Renal cortical epithelial cell (primary cell): ENCODE data around the gene LCN1. TPM values are rescaled to one million over a fixed set of nuclear protein-coding genes. Genes with fewer than 3 reads are reported as not detected.

ENCODE experiments used
- DNase-seq: peaks from one replicate; pipeline ENCODE4 v3.0.0-alpha.2; 2011; ENCODE audit warnings: low read depth
- total RNA-seq: library from RNA; depleted of rRNA; stranded (reverse); fragments of >200 nt; gene quantifications from 2 replicates; pipeline ENCODE4 v1.2.3, GENCODE V29; 2014

The LCN1 gene
- total RNA-seq, 1 donor from 2014 or later, result not detected

DNA sequence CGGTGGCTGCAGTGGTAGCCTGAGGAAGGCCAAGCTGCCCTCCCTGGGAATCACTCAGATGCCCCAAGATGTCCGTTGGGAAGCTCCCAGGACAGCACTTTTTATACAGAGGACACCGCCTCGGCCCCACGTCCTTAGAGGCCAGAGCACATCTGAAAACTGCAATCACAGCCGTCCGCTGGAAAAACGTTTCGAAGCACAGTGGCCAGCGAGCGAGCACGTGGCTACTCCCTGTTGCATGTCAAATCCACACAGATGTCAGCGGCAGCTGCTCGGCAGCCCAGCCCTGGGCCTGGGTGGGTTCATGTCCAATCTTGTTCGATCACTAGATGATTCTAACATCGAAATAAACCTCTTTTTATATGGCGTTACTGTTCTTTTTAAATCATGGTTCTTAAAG, 32.7 kb upstream of the LCN1 start:
- no peak for DNase-seq

DNA sequence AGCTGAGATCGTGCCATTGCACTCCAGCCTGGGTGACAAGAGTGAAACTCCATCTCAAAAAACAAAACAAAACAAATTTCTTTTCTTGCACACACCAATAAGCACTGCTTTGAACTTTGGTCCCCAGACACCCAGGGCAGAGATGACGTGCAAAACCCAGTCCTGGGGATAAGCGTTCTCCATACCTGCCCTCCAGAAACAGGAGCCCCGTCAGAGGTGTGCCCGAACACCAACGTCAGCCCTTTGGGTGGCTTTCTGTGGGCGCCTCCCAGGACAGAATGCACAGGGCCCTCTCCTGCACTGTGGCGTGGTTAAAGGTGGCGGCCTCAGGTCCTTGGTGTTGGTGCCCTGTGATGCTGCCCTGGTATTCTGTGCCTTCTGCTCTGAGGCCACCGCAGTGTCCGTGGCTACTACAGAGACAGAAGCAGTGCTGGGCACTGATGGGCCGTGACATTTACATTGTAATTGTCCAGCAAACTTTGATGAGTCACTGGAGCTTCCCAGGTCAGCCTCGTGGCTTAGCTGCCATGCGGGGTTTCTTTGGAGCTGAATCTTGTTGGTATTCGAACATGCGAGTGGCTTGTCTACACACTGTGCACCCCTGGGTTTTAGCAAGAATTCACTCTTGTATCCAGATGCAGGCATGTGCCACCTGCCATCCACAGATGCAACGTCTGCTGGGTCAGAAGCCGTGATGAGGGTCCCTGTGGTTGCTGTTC, 31.9 kb upstream of the LCN1 start:
- peak; percentile 29 for DNase-seq

- no peak for DNase-seq
Measured at GRCh38 chr9:135490166-135490870, 30.9 kb upstream of the LCN1 start.

- DNase-seq, result no peak
Measured at GRCh38 chr9:135490980-135491464, 30.2 kb upstream of the LCN1 start.

DNA sequence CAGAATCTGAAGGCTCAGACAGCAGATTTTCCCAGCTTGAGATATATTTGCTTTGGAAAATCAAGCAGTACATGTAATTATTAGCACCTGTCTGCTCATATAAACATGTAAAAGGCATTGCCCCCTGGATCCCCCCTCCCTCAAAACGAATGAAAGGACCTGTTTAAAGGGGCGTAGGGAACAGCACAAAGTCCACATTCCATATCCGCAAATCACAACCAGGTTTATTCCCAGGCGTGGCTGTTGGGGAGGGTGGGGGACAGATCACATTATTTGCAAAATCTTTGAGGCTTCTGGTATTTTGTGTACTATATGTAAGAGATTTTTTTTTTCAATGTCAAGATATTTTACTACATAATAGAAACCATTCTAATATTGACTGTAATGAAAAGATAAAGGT, 29.5 kb upstream of the LCN1 start:
- no peak for DNase-seq

DNA sequence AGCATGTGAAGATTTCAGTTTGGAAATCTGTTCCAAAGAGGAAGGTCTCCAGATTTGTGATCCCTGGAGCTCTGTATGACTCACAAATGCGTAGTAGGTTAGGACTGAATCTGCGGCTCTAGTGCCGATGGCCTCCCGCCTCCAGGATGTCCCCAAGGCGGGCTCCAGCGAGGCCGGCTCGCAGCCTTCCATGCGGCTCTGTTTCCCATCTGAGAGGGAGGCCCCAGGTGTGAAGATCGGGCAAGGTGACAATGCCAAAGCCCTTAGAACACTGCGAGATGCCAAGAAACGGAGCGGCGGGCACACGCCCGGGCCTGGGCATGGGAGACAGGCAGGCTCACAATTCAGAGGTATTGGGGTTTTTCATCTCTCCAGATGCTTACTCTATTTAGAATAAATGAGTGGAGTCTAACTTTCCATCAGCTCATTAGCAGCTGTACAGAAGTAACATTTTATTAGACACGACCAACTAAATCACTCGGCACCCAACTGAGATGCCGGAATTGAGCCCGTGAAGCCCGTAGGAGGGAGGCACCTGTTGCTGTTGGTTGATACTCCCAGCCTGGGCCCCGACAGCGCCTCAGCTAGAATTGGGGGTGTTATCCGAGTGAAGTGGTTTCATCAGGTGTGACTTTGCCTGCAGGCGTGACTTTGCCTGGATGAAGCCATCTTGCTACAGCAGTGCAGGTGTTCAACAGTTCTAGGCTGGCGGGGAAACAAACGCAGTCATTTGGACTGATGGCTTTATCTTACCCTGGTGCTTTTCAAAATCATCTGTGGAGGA, 28.2 kb upstream of the LCN1 start:
- no peak for DNase-seq

DNA sequence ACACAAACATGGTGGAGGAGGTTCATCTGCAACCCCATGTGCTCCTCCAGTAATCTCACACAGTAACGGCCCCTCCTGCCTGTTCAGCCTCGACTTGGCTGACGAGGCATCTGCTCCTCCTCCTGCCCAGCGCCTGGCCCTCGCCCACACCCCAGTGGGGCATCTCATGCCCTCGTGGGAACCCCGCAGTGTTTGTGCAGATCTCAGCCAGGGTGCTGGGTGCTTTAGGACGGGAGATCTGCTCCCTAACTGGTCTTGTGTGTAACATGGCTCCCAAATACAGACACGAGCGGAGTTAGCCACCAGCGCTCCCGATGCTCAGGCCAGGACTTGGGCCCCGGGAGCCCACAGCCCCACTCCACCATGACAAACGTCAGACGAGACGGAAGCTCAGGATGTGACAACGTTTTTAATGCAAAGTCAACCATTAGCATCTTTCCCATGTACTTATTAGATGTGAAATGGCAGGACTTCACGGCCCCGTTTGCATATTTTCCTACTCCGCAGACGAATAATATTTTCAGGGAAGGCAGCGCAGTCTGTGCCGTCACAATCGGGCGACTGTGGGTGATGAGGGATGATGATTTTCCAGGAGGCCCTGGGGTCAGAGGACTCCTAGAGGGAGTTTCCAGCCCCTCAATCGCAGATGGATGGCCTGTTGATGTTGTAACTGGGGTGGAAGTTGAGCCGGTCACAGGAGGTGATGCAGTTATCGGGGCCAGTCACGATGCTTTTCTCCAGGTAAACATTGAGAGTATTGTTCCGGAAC, 26.3 kb upstream of the LCN1 start:
- no peak for DNase-seq

DNA sequence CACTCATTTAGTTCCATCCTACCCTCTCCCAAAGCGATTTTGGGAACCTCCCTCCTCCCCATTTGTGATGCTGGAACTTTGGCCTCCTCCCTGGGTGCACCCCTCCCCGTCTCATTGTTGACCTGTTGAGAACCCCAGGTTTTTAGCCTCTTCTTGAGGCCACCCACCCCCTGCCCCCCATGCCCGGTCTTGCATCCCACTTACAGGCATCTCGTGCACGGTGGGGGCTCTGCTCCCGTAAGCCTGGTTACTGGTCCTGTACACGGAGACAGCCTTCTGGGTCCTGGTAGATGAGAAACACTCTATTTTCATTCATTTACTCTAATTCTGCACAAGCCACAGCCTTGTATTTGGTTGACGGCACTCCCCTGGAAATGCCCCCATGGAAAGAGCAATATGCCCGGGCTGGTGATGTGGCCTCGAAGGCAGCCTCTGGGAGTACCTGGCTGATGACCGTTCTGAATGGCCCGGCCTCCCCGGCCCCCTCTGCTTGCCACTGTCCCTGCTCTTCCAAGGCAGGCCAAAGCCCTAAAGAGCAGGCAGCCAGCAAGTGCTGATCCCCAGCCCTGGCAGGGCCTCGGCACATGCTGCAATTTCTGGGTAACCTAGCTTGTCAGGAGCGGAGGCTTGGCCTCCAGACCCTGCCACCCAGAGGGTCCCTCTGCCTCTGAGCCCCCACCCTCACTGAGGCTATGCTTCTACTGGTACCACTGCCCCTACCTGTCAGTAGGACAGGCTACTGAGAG, 22.7 kb upstream of the LCN1 start:
- no peak for DNase-seq

DNA sequence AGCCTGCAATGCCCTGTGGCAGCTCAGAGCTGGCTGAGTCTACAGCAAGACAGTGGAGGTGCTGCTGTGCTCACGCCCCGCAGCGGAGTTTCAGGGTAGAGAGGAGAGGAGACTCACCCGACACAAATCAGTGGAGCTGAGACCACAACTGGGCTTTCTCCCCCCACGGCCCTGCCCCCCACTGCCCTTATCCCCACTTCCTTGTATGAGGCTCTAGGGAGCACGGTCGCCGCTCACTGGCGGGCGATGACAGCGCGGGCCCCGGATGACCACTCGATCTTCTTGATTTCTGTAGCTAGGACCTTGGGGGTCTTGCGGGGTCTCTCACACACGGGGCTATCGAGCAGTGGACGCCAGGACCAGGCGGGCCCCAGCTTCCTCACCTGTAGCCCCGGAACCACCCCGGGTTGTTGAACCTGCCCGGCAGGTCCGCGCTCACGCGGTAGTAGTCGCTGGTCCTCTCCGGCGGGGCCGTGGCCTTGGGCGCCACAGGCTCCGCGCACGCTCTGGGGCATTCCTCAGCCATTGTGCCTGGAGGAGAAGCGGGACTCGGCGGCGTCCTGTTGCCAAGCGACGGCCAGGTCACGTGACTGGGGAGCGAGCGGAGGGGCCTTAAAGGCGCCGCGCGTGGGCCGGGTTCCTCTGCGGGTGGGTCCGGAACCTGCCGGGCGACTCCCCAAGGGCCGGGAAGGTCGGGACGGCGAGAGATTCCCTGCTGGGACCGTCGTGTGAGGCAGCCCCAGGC, 21.7 kb upstream of the LCN1 start:
- peak; percentile 75 for DNase-seq

DNA sequence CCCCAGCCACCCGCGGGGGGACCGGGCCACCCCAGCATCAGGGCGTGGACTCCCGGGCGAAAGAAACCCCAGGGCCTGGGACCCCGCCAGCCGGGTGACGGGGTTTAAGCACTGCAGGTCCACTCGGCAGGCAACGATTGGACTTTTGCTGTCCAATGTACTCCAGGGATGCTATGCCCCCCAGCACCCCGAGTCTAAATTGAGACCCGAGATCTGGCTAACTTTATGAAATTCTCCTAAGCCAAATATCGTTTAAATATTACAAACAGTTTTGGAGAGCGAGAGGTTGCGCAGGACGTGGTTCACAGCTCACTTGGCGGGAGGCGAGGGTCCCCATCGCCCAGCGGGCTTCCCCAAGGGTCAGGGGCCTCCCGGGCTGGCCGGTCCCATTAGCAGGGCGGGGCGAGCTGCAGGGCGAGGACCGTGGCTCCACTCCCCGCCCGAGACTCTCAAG, 21.1 kb upstream of the LCN1 start:
- DNase-seq, result peak; percentile 31

DNA sequence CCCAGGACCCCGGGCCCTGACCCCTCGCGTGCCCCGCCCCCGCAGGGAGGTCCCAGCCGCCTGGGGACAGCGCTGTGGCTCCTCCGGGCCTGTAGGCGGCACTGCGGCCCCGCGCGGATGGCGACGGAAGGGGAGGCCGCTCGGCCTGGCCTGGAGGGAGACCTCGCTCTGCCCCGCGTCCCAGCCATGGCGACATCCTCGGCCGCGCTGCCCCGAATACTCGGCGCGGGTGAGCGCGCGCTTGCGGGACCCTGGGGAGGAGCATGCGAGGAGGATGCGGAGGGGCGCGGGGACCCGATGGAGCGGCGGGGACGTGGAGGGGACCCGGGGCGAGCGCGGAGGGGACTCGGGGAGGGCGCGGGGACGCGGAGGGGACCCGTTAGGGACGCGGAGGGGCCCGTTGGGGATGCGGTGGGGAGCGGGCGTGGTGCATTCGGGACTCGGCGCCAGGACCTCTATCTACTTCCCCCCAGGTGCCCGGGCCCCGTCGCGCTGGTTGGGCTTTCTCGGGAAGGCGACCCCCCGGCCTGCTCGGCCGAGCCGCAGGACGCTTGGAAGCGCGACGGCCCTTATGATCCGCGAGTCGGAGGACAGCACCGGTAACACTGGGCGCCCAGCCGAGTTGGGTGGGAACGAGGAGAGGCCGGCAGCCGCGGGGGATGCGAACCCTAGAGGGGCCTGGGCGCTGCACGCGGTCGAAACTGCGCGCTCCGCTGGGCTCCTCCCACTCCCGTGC, 20.5 kb upstream of the LCN1 start, which contains the start of gene MRPS2:
MRPS2 (plus strand) TSS at position 158 of the 736 bp plus-strand sequence; CDS start at position 187, 29 bp downstream.
- peak; percentile 47 for DNase-seq

- DNase-seq, result no peak
Measured at GRCh38 chr9:135501261-135502167, 19.7 kb upstream of the LCN1 start.

GRCh38 chr9:135502168-135502872, 18.9 kb upstream of the LCN1 start:
- no peak for DNase-seq

DNA sequence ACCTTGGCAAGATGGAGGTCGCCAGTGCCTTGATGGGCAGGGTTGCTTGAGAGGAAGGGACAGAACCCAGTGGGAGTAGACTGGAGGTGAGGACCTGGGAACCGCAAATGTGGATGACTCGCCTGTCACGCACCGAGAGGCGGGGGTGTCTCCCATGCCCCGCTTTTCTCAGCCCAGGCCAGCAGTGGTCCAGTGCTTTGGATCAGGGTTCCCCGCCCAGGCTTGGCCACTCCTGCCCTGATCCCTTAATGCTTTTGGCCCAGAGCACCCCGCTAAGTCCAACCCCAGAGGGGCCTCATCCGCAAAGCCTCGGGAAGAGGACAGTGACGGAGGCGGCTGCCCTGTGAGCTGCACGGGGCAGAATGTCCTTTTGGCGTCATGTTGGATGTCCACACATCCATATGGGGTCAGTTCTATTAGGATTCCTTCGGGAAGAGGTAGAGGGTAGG, 18.3 kb upstream of the LCN1 start:
- DNase-seq, result no peak

- no peak for DNase-seq
Measured at GRCh38 chr9:135503371-135504261, 17.6 kb upstream of the LCN1 start.
